NCI-H446 treated with DMSO at 0.1 percent for 48 hours (cell line): ENCODE measurements around the gene DHTKD1.
A peak's percentile ranks its signal among the peaks of the same experiment; 100 is the strongest.

Source experiments
- DNase-seq: peaks from one replicate; lab custom pipeline; 2025; lab: John Stamatoyannopoulos, UW

Gene DHTKD1

GRCh38 chr10:12068449-12069269 is at the start of gene DHTKD1:
Gene DHTKD1 (plus strand): TSS chr10:12068954. CDS start chr10:12069034, 80 bp downstream.
- peak; percentile 93 for DNase-seq

- DNase-seq, result no peak
Measured at GRCh38 chr10:12019283-12019971, 49.3 kb upstream of the DHTKD1 start.

- DNase-seq, result no peak
Measured at GRCh38 chr10:12020574-12020973, 48.2 kb upstream of the DHTKD1 start.

DNA sequence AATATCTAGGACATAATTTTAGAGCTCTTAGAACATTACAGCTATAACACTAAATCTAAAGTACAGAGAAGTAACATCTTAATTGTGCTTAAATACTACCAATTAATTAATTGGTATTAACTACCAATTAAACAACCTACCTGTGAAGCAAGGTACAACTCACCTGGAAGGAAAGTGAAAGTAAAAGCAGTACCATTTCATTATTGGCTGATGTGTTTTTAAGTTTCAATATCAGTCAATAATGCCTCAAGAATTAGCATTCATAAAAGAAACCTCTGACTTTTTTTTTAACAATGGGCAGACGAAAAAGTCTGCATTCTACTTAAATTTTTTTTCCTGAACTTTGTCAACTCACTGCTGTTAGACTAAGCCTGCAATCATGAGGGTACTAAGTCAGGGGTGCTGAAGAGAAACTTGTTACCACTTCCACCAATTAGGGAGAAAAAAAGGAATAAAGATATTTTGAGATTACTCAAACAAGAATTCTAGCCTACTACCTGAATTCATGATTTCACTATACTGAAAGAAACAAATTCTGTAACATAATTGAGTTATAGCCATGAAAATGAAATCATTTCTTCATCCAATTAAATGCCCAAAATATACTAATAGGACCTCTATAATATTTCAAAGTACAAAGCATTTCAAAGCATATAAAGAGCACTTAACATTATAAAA is 46.0 kb upstream of the DHTKD1 start:
- DNase-seq, result no peak

GRCh38 chr10:12025591-12025990 is 43.2 kb upstream of the DHTKD1 start:
- DNase-seq, result no peak

- no peak for DNase-seq
Measured at GRCh38 chr10:12027539-12027938, 41.2 kb upstream of the DHTKD1 start.

DNA sequence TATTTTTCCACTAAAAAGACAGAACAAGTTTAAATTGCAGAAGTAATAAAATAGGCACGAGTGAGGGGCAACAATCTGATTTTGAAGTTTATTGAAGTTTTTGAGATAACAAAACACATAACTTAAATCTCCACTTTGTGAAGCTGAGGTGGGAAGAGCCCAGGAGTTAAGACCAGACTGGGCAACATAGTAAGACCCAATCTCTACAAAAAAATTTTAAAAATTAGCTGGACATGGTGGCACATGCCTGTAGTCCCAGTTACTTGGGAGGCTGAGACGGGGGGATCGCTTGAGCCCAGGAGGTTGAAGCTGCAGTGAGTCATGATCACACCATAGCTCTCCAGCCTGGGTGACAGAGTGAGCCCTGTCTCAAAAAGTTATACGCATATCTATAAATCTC is 37.4 kb upstream of the DHTKD1 start:
- no peak for DNase-seq

DNA sequence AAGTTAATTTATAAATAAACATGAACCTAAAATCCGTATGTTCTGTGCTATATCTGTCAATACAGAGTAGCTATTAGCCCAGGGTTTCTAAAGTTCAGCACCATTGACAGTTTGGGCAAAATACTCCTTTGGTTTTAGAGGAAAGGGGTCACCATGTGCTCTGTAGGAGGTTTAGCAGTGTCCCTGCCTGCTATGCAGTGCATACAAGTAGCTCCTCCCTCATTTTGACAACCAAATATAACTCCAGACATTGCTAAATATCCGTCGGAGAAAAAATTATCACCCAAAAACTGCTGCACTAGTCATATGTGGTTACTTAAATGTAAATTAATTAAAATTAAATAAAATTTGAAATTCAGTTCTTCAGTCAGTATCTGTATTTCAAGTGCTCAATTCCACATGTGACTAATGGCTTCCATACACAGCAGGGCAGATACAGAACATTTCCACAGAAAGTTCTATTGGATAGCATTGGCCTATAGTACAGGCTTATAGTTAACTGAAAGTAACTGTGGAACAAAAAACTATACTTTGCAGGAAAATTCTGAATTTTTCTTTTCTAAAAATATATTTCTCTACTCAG is 32.6 kb upstream of the DHTKD1 start:
- DNase-seq, result no peak

DNA sequence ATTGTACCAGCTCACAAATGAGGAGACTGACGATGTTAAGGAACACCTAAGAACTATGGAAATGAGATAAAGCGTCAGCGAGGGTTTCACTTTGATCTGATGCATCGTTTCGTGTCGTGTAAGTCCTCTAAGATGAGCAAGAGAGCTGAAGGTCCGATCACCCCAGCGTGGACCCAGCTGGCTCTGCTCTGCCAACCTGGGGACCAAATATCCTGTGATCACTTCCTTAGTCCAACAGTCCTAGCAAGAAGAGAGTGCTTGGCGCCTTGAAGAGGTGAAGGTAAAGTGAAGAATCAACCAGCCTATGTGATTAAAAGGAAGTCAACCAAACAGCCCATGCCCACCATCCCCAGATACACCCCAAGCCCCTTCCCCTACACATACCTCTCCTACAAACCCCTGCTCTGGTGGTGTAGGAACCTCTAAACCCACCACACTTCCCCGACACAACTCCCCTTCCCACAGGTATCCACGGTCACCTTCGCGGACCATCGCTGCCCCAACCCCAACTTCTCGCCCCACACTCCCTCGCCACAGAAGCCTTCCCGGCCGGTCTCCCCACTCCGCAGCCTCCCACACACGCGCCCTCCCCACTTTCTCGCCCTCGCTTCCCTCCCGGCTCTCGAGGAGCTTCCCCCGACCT is 26.9 kb upstream of the DHTKD1 start:
- DNase-seq, result no peak

DNA sequence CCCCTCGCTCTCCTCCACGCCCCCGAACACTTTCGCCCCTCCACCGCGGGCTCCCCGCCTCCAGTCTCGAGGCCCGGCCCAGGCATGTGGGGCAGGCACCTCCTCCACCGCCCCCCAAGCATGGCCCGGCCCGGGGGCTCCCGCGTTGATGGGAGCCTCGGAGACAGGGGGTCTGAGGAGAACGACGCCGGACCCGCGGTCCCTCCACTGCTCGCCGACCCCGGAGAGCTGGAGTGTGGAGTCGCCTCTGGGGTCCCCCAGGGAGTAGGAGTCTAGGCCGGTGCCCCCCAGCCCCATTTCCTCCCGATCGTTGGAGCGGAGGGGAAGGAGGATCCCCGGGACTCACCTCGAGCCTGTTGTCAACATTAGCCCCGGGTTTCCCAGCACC is 26.4 kb upstream of the DHTKD1 start:
- DNase-seq, result no peak

DNA sequence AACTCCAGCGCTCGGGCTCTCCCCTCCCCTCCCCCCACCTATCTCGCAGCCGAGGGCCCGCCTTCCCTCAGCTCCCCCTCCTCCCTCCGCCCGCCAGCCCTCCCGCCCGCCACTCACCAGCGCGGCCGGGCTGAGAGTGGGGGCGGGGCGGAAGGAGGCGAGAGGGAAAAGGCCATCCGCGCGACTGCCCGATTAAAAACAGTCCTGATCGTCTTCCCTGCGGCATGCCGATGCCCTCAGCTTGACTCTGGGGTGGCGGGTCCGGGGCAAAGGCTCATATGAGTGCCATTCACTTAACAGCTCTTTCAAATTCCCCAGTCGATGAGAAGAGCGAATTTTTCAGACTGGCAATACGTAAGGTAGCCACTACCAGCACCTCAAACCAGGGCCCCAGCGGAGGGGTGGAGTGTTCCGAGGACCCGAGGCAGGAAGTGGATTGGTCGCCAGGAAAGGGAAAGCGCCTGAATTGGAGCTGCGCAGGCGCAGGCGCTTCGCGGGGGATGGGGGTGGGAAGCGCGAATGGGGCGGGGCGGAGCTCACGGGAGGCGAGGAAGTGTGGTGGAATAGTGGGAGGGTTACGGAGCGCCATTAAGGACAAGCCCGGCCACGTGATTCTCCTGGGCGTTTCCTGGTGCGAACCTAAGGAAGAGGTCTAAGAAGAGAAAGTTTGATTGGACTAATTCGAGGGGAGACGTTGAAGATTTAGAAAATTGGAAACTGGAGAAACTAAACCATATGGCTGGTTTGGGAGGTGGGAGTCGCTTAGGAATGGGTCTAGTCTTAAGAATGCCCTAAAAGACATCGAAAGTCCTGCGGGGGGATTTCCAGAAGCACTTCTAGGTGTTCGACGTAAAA is 25.7 kb upstream of the DHTKD1 start, which contains the start of gene UPF2:
Gene UPF2, minus strand, starts transcription at position 13 of the 855 bp plus-strand sequence. CDS start 7,386 bp downstream, outside the sequence.
- peak; percentile 96 for DNase-seq

GRCh38 chr10:12045596-12045995 is 23.2 kb upstream of the DHTKD1 start:
- no peak for DNase-seq

DNA sequence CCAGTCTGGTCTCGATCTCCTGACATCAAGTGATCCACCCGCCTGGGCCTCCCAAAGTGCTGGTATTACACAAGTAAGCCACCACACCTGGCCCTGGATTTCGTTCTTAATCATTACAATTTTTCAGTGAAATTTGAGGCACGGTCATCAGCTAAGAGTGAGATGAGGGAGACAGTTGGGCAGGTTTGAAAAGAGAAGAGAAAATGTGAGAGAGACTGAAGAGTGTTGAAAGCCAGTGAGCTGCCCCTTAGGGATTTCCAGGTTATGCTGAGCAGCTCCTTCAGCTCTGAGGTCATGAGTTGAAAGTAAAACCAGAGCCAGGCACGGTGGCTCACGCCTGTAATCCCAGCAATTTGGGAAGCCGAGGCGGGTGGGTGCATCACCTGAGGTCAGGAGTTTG is 20.2 kb upstream of the DHTKD1 start:
- DNase-seq, result no peak

- peak; percentile 5 for DNase-seq
Measured at GRCh38 chr10:12050528-12050927, 18.2 kb upstream of the DHTKD1 start.

- no peak for DNase-seq
Measured at GRCh38 chr10:12051241-12051640, 17.5 kb upstream of the DHTKD1 start.

- no peak for DNase-seq
Measured at GRCh38 chr10:12055732-12056131, 13.0 kb upstream of the DHTKD1 start.

- DNase-seq, result peak; percentile 31
Measured at GRCh38 chr10:12056748-12057147, 12.0 kb upstream of the DHTKD1 start.

DNA sequence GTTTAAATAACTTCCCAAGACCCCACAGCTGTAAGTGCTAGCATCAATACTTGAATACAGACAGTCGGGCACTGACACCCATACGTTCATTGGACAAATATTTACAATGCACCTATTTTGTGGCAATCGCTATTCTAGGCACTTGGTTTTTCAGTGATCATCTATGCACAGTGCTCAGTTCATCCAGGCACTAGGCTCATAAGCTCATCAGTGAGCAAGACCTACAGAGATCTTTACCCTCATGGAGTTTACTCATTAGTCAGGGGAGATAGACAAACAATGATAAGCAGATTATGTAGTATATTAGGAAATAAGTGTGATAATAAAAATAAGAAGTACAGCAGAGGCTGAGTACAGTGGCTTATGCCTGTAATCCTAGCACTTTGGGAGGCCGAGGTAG is 7.6 kb upstream of the DHTKD1 start:
- DNase-seq, result no peak

GRCh38 chr10:12062754-12063482 is 5.8 kb upstream of the DHTKD1 start:
- DNase-seq, result no peak

- DNase-seq, result no peak
Measured at GRCh38 chr10:12063483-12063818, 5.3 kb upstream of the DHTKD1 start.
